SK-N-SH (cell line): ENCODE measurements around the gene NR2F6. TPM values are rescaled to one million over a fixed set of nuclear protein-coding genes. Genes with fewer than 3 reads are reported as not detected.

Source experiments
- CTCF ChIA-PET: fragments of 300-600, 350-600 bp; formaldehyde crosslinking; extraction: SDS; loops from one replicate; lab custom pipeline; 2021; lab: Yijun Ruan, JAX
- POLR2A ChIA-PET: fragments of 350-600 bp; sonication (Branson Sonifier 250); formaldehyde crosslinking; extraction: SDS; loops from one replicate; lab custom pipeline; 2020; ENCODE audit warnings: antibody characterized with exemption, inconsistent platforms; lab: Yijun Ruan, JAX
- DNase-seq: peaks from one replicate; pipeline ENCODE4 v3.0.0; 2012
- H2AFZ ChIP-seq: fragments of 200-600 bp; sonication (generic); 2 replicates; pipeline ENCODE4 v1.8.1; 2016; ENCODE audit warnings: antibody characterized with exemption, mild to moderate bottlenecking, low read depth
- H3F3A ChIP-seq: fragments of 200-600 bp; sonication (generic); replicated peaks from 2 replicates; pipeline ENCODE3; 2016; ENCODE audit warnings: antibody characterized with exemption, mild to moderate bottlenecking; ENCODE audit not compliant: insufficient read depth
- H3K27ac ChIP-seq, 2 experiments: fragments of 200-500 bp in 1 of 2; fragments of 200-600 bp in 1 of 2; sonication (Bioruptor generic) in 1 of 2; sonication (generic), shearing (Covaris generic) in 1 of 2; 2 replicates each; pipeline versions ENCODE4 v1.5.1 to v1.6.1; 2014 to 2016; ENCODE audit warnings: low read depth in 2 of 2, inconsistent platforms in 1 of 2, low read length in 1 of 2, mild to moderate bottlenecking in 1 of 2, mixed read lengths in 1 of 2
- H3K27me3 ChIP-seq: fragments of 200-600 bp; sonication (generic), shearing (Covaris generic); 2 replicates; pipeline ENCODE4 v1.6.1; 2016; ENCODE audit warnings: mixed run types; ENCODE audit not compliant: insufficient read depth
- H3K36me3 ChIP-seq, 2 experiments: fragments of 200-500 bp in 1 of 2; fragments of 200-600 bp in 1 of 2; sonication (Bioruptor generic) in 1 of 2; sonication (generic) in 1 of 2; replicated peaks in 1 of 2; 2 replicates each; pipeline versions ENCODE3 to v1.5.1; 2014 to 2016; ENCODE audit warnings: low read length in 1 of 2, mild to moderate bottlenecking in 1 of 2; ENCODE audit not compliant: insufficient read depth in 2 of 2, control insufficient read depth in 1 of 2
- H3K4me1 ChIP-seq, 2 experiments: fragments of 200-500 bp in 1 of 2; fragments of 200-600 bp in 1 of 2; sonication (Bioruptor generic) in 1 of 2; sonication (generic), shearing (Covaris generic) in 1 of 2; 2 replicates each; pipeline versions ENCODE4 v1.5.1 to v1.6.1; 2014 to 2016; ENCODE audit warnings: low read depth in 1 of 2, low read length in 1 of 2, mixed run types in 1 of 2; ENCODE audit not compliant: insufficient read depth in 2 of 2, control insufficient read depth in 1 of 2
- H3K4me2 ChIP-seq: fragments of 200-600 bp; sonication (generic), shearing (Covaris generic); 2 replicates; pipeline ENCODE4 v1.6.1; 2017; ENCODE audit warnings: mixed run types
- H3K4me3 ChIP-seq, 2 experiments: fragments of 200-500 bp in 1 of 2; fragments of 200-600 bp in 1 of 2; sonication (Bioruptor generic) in 1 of 2; sonication (generic), shearing (Covaris generic) in 1 of 2; 2 replicates each; pipeline versions ENCODE4 v1.5.1 to v1.8.1; 2014 to 2016; ENCODE audit warnings: low read depth in 2 of 2, inconsistent platforms in 1 of 2, low read length in 1 of 2, mild to moderate bottlenecking in 1 of 2, mixed read lengths in 1 of 2, moderate library complexity in 1 of 2
- H3K79me2 ChIP-seq: fragments of 200-600 bp; sonication (generic); 2 replicates; pipeline ENCODE4 v1.8.1; 2017; ENCODE audit warnings: mild to moderate bottlenecking; ENCODE audit not compliant: insufficient read depth
- H3K9ac ChIP-seq: fragments of 200-600 bp; sonication (generic); 2 replicates; pipeline ENCODE4 v1.6.1; 2017; ENCODE audit warnings: mixed run types
- H3K9me2 ChIP-seq: fragments of 200-600 bp; sonication (generic); 2 replicates; pipeline ENCODE4 v1.6.1; 2017; ENCODE audit warnings: mixed run types
- H3K9me3 ChIP-seq: fragments of 200-600 bp; sonication (generic); 2 replicates; pipeline ENCODE4 v1.6.1; 2017; ENCODE audit warnings: mixed run types, mild to moderate bottlenecking, moderate library complexity
- H4K20me1 ChIP-seq: fragments of 200-600 bp; sonication (generic); 2 replicates; pipeline ENCODE4 v1.6.1; 2017; ENCODE audit warnings: mild to moderate bottlenecking, mixed run types; ENCODE audit not compliant: insufficient read depth
- CHD2 ChIP-seq: fragments of 150-350 bp; IDR thresholded peaks from 2 replicates; pipeline ENCODE4 v1.6.1; 2018; ENCODE audit warnings: low read length; ENCODE audit not compliant: partially characterized antibody
- GABPA ChIP-seq: IDR thresholded peaks from 2 replicates; pipeline ENCODE4 v1.4.0; 2012; ENCODE audit warnings: low read depth, mild to moderate bottlenecking
- POLR2AphosphoS5 ChIP-seq: IDR thresholded peaks from 2 replicates; pipeline ENCODE4 v1.6.1; 2012; ENCODE audit warnings: low read depth, low read length
- RAD21 ChIP-seq: IDR thresholded peaks from 2 replicates; pipeline ENCODE4 v1.6.1; 2012; ENCODE audit warnings: mild to moderate bottlenecking, low read length
- SMC3 ChIP-seq: IDR thresholded peaks from 2 replicates; pipeline ENCODE4 v1.6.1; 2012; ENCODE audit warnings: low read depth, low read length, improper control_type of control experiment
- YY1 ChIP-seq: IDR thresholded peaks from 2 replicates; pipeline ENCODE4 v1.4.0; 2012; ENCODE audit warnings: low read depth, mild to moderate bottlenecking
- WGBS: methylation state at CpG from one replicate; pipeline ENCODE4 v1.1.6; 2017; ENCODE audit warnings: low lambda C conversion rate; 5-methylcytosine and 5-hydroxymethylcytosine counted together
- polyA plus RNA-seq, 3 experiments: library from polyadenylated mRNA; depleted of rRNA; stranded (reverse); fragments of >200 nt; gene quantifications; 2 replicates each; pipeline ENCODE4 v1.2.3, GENCODE V29; 2012
- TF ChIP-seq, protein P1 (sequence below): fragments of 200-600 bp; sonication (generic); IDR thresholded peaks from 2 replicates; pipeline ENCODE4 v1.6.1; 2017; ENCODE audit warnings: antibody characterized with exemption, mild to moderate bottlenecking, moderate library complexity
- TF ChIP-seq, protein P2 (sequence below): IDR thresholded peaks from 2 replicates; pipeline ENCODE4 v1.4.0; 2012; ENCODE audit warnings: low read depth, borderline replicate concordance
- TF ChIP-seq, protein P3 (sequence below): fragments of 150-350 bp; IDR thresholded peaks from 2 replicates; pipeline ENCODE4 v1.6.1; 2017; ENCODE audit warnings: antibody characterized with exemption, low read length, low read depth, borderline replicate concordance

NR2F6 gene
- polyA plus RNA-seq, 1 of the 3 experiments (the other 2 are of a cell fraction) = 37.3 TPM

DNA sequence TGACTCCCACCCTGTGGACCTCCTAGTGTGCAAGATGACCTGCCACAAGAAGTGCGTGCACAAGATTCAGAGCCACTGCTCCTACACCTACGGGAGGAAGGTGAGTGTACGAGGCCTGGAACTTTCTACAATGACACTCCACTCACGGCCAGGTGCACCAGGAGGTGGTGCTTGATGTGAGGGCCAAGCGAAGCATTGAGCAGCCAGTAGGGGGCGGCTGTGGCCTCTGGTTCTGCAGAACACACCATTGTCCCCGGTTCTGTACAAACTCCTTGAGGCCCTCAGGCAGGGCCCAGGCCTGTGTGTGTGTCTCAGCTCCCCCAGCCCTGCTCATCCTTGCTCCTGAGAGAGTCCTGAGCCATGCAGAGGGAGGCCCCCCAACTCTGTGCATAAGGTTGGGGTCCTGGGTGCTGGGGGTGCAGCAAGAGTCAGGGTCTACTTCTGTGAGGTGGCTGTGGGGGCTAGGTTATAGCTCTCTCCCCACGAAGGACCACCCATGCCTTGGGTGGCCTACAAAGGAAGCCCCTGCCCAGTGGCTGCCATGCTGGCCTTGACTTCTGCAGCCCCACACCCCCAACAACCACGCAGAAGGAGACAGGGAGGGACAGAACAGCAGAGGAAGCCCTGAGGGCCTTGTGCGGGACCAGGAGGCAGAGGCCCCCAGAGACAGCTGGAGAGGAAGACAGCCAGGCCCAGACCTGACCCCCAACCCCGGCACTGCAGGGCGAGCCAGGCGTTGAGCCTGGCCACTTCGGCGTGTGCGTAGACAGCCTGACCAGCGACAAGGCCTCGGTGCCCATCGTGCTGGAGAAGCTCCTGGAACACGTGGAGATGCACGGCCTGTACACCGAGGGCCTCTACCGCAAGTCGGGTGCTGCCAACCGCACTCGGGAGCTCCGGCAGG, 40.2 kb downstream of the NR2F6 start:
- WGBS = 70% methylated on average over 2 of the region's 27 CpGs
- no peak overlapping the region for H3K4me3 ChIP-seq
- H3K27ac ChIP-seq = no peak overlapping the region
- no peaks in the 10 kb centered on the region for H3K9me2 ChIP-seq
- no peak overlapping the region for H3K9ac ChIP-seq
- H3K36me3 ChIP-seq = peaks cover 13 to 44% of the 10 kb centered on the region in 2 experiments
- H4K20me1 ChIP-seq = no peaks in the 10 kb centered on the region
- no peaks in the 10 kb centered on the region for H3K9me3 ChIP-seq
- no peak overlapping the region for H2AFZ ChIP-seq
- POLR2A ChIA-PET = interaction anchor here (1.2 kb wide), 1 partner anchor 9 kb away, joined by 4 read pairs; the partner anchor contains the start of gene USE1
- H3K4me2 ChIP-seq = no peak overlapping the region
- H3K4me1 ChIP-seq = no peaks in the 10 kb centered on the region
- CTCF ChIA-PET = interaction anchor here (0.7 to 4.1 kb wide), 13 partner anchors 9 to 137 kb away, joined by 3 to 22 read pairs (median 3); partner anchors contain the start of genes ANKLE1, BABAM1, HAUS8 and MYO9B
- H3K79me2 ChIP-seq = no peaks in the 10 kb centered on the region
- peak; percentile 68 for TF ChIP-seq RAD21
- TF ChIP-seq, protein P1, sequence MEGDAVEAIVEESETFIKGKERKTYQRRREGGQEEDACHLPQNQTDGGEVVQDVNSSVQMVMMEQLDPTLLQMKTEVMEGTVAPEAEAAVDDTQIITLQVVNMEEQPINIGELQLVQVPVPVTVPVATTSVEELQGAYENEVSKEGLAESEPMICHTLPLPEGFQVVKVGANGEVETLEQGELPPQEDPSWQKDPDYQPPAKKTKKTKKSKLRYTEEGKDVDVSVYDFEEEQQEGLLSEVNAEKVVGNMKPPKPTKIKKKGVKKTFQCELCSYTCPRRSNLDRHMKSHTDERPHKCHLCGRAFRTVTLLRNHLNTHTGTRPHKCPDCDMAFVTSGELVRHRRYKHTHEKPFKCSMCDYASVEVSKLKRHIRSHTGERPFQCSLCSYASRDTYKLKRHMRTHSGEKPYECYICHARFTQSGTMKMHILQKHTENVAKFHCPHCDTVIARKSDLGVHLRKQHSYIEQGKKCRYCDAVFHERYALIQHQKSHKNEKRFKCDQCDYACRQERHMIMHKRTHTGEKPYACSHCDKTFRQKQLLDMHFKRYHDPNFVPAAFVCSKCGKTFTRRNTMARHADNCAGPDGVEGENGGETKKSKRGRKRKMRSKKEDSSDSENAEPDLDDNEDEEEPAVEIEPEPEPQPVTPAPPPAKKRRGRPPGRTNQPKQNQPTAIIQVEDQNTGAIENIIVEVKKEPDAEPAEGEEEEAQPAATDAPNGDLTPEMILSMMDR = peak; percentile 61
- TF ChIP-seq, protein P2, sequence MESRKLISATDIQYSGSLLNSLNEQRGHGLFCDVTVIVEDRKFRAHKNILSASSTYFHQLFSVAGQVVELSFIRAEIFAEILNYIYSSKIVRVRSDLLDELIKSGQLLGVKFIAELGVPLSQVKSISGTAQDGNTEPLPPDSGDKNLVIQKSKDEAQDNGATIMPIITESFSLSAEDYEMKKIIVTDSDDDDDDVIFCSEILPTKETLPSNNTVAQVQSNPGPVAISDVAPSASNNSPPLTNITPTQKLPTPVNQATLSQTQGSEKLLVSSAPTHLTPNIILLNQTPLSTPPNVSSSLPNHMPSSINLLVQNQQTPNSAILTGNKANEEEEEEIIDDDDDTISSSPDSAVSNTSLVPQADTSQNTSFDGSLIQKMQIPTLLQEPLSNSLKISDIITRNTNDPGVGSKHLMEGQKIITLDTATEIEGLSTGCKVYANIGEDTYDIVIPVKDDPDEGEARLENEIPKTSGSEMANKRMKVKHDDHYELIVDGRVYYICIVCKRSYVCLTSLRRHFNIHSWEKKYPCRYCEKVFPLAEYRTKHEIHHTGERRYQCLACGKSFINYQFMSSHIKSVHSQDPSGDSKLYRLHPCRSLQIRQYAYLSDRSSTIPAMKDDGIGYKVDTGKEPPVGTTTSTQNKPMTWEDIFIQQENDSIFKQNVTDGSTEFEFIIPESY = no peak
- peak; percentile 68 for TF ChIP-seq SMC3
- TF ChIP-seq, all 33 proteins: peak for 3
- Histone ChIP-seq H3K27me3 (no peaks in the 10 kb centered on the region), H3F3A (peaks cover 6% of the 10 kb centered on the region)
- DNase-seq = peak; percentile 74

DNA sequence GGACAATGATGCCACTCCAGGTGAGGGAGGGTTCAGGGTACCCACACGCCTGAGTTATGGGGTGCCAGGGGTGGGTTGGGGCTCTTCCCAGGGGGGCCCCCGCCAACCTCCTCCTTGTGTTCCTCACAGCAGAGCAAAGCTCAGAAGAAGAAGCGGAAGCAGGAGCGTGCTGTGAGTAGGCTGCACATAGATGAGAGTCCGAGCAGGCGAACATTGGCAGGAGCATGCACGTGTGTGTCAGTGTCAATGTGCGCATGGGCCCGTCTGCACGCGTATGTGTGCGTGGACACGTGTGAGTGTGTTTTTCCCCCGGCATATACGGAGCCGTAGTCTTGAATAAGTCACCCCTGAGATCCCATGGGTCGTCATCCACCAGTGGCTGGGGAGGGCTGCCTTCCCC, 43.0 kb downstream of the NR2F6 start:
- 94% methylated on average over 15 of the region's 17 CpGs for WGBS
- Histone ChIP-seq H3K9ac (no peak overlapping the region), H3K79me2 (no peaks in the 10 kb centered on the region), H2AFZ (no peak overlapping the region), H3K9me3 (no peaks in the 10 kb centered on the region), H3K27ac (no peak overlapping the region), H4K20me1 (no peaks in the 10 kb centered on the region), H3K4me1 (no peaks in the 10 kb centered on the region), H3K27me3 (no peaks in the 10 kb centered on the region), H3F3A (no peaks in the 10 kb centered on the region), H3K9me2 (no peaks in the 10 kb centered on the region), H3K4me3 (no peak overlapping the region), H3K36me3 (peaks cover 12 to 35% of the 10 kb centered on the region in 2 experiments), H3K4me2 (no peak overlapping the region)
- no peak for DNase-seq
- ChIA-PET CTCF (no interaction called here), POLR2A (interaction anchor here (0.7 kb wide), 1 partner anchor 543 kb away, joined by 5 read pairs; no protein-coding TSS in a partner anchor)
- TF ChIP-seq CHD2 (no peak), GABPA (no peak), YY1 (no peak), POLR2AphosphoS5 (no peak)
- TF ChIP-seq, protein P3, sequence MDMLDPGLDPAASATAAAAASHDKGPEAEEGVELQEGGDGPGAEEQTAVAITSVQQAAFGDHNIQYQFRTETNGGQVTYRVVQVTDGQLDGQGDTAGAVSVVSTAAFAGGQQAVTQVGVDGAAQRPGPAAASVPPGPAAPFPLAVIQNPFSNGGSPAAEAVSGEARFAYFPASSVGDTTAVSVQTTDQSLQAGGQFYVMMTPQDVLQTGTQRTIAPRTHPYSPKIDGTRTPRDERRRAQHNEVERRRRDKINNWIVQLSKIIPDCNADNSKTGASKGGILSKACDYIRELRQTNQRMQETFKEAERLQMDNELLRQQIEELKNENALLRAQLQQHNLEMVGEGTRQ = no peak
- TF ChIP-seq, protein P2 = no peak
